Measurements from ENCODE around the gene SLC25A11.
A peak's percentile ranks its signal among the peaks of the same experiment; 100 is the strongest.

SLC25A11 gene

DNA sequence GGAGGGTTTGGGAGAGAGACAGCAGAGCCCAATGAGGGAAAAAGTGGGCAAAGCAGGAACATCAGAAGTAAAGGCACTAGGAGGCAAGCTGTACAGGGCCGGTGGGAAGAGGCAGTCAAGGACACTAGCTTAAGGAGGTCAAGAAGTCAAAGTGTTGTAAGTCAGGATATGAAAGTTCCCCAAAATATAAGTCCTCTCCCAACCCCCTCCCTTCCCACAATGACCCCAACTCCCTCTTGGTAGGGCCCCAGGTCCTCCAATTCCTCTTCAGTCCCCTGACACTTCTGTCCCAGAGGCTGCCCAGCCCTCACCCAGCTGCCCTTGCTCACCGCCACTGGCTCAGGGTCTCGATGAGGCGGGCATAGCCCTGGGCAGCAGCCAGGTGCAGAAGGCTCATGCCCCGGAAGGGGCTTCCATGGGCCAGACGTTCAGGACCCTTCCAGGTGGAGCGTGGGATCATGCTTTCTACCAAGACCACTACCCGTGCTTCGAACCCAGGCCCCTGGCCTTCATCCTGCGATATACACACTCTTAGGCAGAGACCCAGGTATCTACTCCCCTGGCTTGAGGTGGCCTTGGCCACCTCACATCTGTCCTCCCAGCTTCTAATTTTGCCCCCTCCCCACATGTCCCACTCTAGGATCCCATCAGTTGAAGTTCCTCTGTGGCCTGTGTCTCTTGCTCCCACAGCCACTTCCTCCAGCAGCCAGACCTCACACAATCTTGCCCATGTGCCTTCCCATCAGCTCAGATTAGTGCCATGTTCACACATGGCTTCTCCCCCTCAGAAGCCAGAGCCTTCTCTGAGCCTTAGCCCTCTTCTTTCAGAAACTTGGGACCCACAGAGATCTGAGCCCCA is 33.6 kb upstream of the SLC25A11 start:
- Histone ChIP-seq H3K27me3 (ENCODE audit: insufficient read depth, poor library complexity, severe bottlenecking) (no peaks in the 10 kb centered on the region), H3K4me3 (ENCODE audit: severe bottlenecking) (no peak overlapping the region), H3K27ac (ENCODE audit: poor library complexity, severe bottlenecking) (no peak overlapping the region), H3K36me3 (ENCODE audit: low read depth) (peaks cover 53% of the 10 kb centered on the region), H3K4me1 (ENCODE audit: insufficient read depth, poor library complexity, severe bottlenecking) (peaks cover 5% of the 10 kb centered on the region), H3K9me3 (ENCODE audit: severe bottlenecking) (no peaks in the 10 kb centered on the region)
- DNase-seq (ENCODE audit: low spot score) (no peak), ATAC-seq (ENCODE audit: low read depth) (no peak)
- TF ChIP-seq, protein P1, sequence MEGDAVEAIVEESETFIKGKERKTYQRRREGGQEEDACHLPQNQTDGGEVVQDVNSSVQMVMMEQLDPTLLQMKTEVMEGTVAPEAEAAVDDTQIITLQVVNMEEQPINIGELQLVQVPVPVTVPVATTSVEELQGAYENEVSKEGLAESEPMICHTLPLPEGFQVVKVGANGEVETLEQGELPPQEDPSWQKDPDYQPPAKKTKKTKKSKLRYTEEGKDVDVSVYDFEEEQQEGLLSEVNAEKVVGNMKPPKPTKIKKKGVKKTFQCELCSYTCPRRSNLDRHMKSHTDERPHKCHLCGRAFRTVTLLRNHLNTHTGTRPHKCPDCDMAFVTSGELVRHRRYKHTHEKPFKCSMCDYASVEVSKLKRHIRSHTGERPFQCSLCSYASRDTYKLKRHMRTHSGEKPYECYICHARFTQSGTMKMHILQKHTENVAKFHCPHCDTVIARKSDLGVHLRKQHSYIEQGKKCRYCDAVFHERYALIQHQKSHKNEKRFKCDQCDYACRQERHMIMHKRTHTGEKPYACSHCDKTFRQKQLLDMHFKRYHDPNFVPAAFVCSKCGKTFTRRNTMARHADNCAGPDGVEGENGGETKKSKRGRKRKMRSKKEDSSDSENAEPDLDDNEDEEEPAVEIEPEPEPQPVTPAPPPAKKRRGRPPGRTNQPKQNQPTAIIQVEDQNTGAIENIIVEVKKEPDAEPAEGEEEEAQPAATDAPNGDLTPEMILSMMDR (IDR thresholded peaks at IDR 0.05; ENCODE audit: poor library complexity, severe bottlenecking): no peak

DNA sequence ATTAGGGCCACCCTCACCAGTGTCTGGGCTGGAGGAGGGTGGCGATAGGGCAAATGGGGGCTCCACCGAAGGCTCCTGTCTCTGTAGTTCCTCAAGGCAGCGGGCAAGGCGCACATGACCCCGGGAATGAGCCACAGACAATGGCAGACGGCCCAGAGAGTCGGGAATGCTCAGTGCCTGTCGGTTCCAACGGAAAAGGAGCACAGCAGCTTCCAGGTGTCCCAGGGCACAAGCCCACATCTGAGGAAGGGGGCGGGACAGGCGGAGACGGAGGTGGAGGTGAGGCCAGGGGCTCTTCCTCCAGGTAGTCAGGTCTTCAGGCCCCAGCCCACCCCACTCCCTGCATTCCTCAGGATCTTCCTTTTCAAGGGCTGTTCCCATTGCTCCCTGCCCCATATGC is 32.9 kb upstream of the SLC25A11 start:
- peaks cover 45% of the 10 kb centered on the region for H3K36me3 ChIP-seq (ENCODE audit: low read depth)
- no peaks in the 10 kb centered on the region for H3K9me3 ChIP-seq (ENCODE audit: severe bottlenecking)
- ATAC-seq (ENCODE audit: low read depth): no peak
- H3K4me1 ChIP-seq (ENCODE audit: insufficient read depth, poor library complexity, severe bottlenecking): peaks cover 5% of the 10 kb centered on the region
- no peaks in the 10 kb centered on the region for H3K27me3 ChIP-seq (ENCODE audit: insufficient read depth, poor library complexity, severe bottlenecking)
- no peak overlapping the region for H3K27ac ChIP-seq (ENCODE audit: poor library complexity, severe bottlenecking)
- TF ChIP-seq, protein P1 (IDR thresholded peaks at IDR 0.05; ENCODE audit: poor library complexity, severe bottlenecking): no peak
- DNase-seq (ENCODE audit: low spot score): no peak
- H3K4me3 ChIP-seq (ENCODE audit: severe bottlenecking): no peak overlapping the region

DNA sequence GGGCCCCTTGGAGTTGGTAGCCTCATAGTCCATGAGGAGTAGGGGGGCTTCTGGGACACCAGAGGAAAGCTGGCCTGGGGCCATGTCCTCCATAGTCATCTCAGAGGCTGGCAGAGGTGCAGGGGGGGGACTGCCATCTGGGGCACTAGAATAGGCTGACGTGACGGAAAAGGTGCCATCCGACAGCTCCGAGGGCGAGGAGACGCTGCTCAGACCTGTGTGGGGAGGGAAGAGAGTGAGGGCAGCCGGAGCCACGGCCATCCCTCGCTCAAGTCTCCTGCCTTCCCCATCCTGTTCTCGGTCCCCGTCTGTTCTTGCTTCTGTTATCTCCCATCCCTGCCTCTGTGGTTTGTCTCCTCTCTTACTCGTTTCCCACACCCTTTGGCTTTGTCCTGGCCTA is 32.5 kb upstream of the SLC25A11 start:
- H3K4me3 ChIP-seq (ENCODE audit: severe bottlenecking): no peak overlapping the region
- peaks cover 41% of the 10 kb centered on the region for H3K36me3 ChIP-seq (ENCODE audit: low read depth)
- TF ChIP-seq, protein P1 (IDR thresholded peaks at IDR 0.05; ENCODE audit: poor library complexity, severe bottlenecking): no peak
- H3K9me3 ChIP-seq (ENCODE audit: severe bottlenecking): no peaks in the 10 kb centered on the region
- DNase-seq (ENCODE audit: low spot score) (no peak), ATAC-seq (ENCODE audit: low read depth) (no peak)
- no peaks in the 10 kb centered on the region for H3K27me3 ChIP-seq (ENCODE audit: insufficient read depth, poor library complexity, severe bottlenecking)
- H3K27ac ChIP-seq (ENCODE audit: poor library complexity, severe bottlenecking): no peak overlapping the region
- peaks cover 5% of the 10 kb centered on the region for H3K4me1 ChIP-seq (ENCODE audit: insufficient read depth, poor library complexity, severe bottlenecking)

DNA sequence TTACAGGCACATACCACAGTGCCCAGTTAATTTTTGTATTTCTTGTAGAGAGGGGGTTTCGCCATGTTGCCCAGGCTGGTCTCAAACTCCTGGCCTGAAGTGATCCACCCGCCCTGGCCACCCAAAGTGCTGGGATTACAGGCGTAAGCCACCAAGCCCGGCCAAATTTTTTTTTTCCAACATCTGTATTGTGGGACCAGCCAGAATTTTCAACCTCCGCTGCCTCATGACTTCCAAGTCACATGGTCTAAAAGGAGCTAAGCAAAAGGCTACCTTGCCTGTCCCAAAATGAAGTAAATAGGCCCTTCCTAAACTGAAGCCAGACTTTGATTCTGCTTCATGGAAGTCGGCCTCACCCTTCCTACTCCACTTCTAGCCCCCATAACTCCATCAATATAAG is 32.0 kb upstream of the SLC25A11 start:
- Histone ChIP-seq H3K9me3 (ENCODE audit: severe bottlenecking) (no peaks in the 10 kb centered on the region), H3K4me1 (ENCODE audit: insufficient read depth, poor library complexity, severe bottlenecking) (peaks cover 5% of the 10 kb centered on the region), H3K4me3 (ENCODE audit: severe bottlenecking) (no peak overlapping the region), H3K27ac (ENCODE audit: poor library complexity, severe bottlenecking) (no peak overlapping the region), H3K36me3 (ENCODE audit: low read depth) (peaks cover 37% of the 10 kb centered on the region), H3K27me3 (ENCODE audit: insufficient read depth, poor library complexity, severe bottlenecking) (no peaks in the 10 kb centered on the region)
- DNase-seq (ENCODE audit: low spot score) (no peak), ATAC-seq (ENCODE audit: low read depth) (no peak)
- TF ChIP-seq, protein P1 (IDR thresholded peaks at IDR 0.05; ENCODE audit: poor library complexity, severe bottlenecking): no peak

DNA sequence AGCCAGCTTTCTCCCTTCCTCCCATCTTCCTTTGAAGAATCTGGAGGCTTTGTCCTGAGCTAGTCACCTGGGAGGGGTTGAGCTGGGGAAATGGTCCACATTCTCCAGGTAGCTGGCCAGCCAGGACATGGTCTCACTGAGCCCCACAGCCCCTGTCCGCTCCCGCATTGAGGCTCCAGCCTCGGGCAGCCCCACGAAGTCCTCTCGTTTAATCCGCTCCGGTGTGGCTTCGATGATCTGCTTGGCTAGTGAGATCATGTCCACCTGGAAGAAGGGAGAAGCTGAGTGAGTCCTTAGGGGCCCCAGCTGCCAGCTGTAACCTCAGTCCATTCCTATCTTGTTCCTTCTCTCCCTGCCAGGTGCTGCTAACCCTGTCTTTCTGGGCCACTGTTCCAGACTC is 30.4 kb upstream of the SLC25A11 start:
- Histone ChIP-seq H3K4me3 (ENCODE audit: severe bottlenecking) (no peak overlapping the region), H3K4me1 (ENCODE audit: insufficient read depth, poor library complexity, severe bottlenecking) (peaks cover 12% of the 10 kb centered on the region), H3K36me3 (ENCODE audit: low read depth) (peaks cover 41% of the 10 kb centered on the region), H3K27me3 (ENCODE audit: insufficient read depth, poor library complexity, severe bottlenecking) (no peaks in the 10 kb centered on the region), H3K27ac (ENCODE audit: poor library complexity, severe bottlenecking) (peak overlapping the region; percentile 90), H3K9me3 (ENCODE audit: severe bottlenecking) (no peaks in the 10 kb centered on the region)
- DNase-seq (ENCODE audit: low spot score) (no peak), ATAC-seq (ENCODE audit: low read depth) (no peak)
- TF ChIP-seq, protein P1 (IDR thresholded peaks at IDR 0.05; ENCODE audit: poor library complexity, severe bottlenecking): no peak

Data from RWPE2 (cell line).